HEK293T (cell line): ENCODE results near the gene DBH.

Experiments used
- CTCF ChIA-PET: fragments of 350-600 bp; formaldehyde crosslinking; extraction: SDS; loops from one replicate; lab custom pipeline; 2021; ENCODE audit warnings: antibody characterized with exemption, inconsistent platforms; lab: Yijun Ruan, JAX
- POLR2A ChIA-PET: fragments of 350-600 bp; formaldehyde crosslinking; extraction: SDS; loops from one replicate; lab custom pipeline; 2020; ENCODE audit warnings: antibody characterized with exemption, inconsistent platforms; lab: Yijun Ruan, JAX
- DNase-seq: peaks from one replicate; pipeline ENCODE4 v3.0.0; 2012; ENCODE audit warnings: mixed read lengths; ENCODE audit errors: extremely low spot score
- ARNT ChIP-seq: fragments of 450-650 bp; IDR thresholded peaks from 2 replicates; pipeline ENCODE4 v1.6.1; 2017; ENCODE audit warnings: mild to moderate bottlenecking
- BHLHE40 ChIP-seq: fragments of 450-650 bp; IDR thresholded peaks from 2 replicates; pipeline ENCODE4 v1.6.1; 2016; ENCODE audit warnings: mild to moderate bottlenecking, moderate library complexity, borderline replicate concordance
- CTBP1 ChIP-seq: fragments of 450-650 bp; IDR thresholded peaks from 2 replicates; pipeline ENCODE4 v1.6.1; 2016; ENCODE audit warnings: borderline replicate concordance
- ELF4 ChIP-seq: fragments of 450-650 bp; IDR thresholded peaks from 2 replicates; pipeline ENCODE4 v1.6.1; 2017; ENCODE audit warnings: antibody characterized with exemption
- FOXA1 ChIP-seq: fragments of 450-650 bp; IDR thresholded peaks from 2 replicates; pipeline ENCODE4 v1.6.1; 2016; ENCODE audit warnings: mild to moderate bottlenecking
- FOXK2 ChIP-seq: fragments of 450-650 bp; IDR thresholded peaks from 2 replicates; pipeline ENCODE4 v1.6.1; 2016; ENCODE audit warnings: mild to moderate bottlenecking
- FOXM1 ChIP-seq: fragments of 450-650 bp; IDR thresholded peaks from 2 replicates; pipeline ENCODE4 v1.6.1; 2017; ENCODE audit warnings: mild to moderate bottlenecking, borderline replicate concordance
- HDGF ChIP-seq: fragments of 450-650 bp; IDR thresholded peaks from 2 replicates; pipeline ENCODE4 v1.6.1; 2017; ENCODE audit warnings: antibody characterized with exemption, borderline replicate concordance
- L3MBTL2 ChIP-seq: fragments of 450-650 bp; conservative IDR thresholded peaks from 2 replicates; pipeline ENCODE4 v1.6.1; 2016; ENCODE audit warnings: mild to moderate bottlenecking
- LEF1 ChIP-seq: fragments of 450-650 bp; IDR thresholded peaks from 2 replicates; pipeline ENCODE4 v1.6.1; 2017; ENCODE audit warnings: mild to moderate bottlenecking, borderline replicate concordance
- NFRKB ChIP-seq: fragments of 450-650 bp; IDR thresholded peaks from 2 replicates; pipeline ENCODE4 v1.6.1; 2016; ENCODE audit warnings: mild to moderate bottlenecking, moderate library complexity
- SP1 ChIP-seq: fragments of 450-650 bp; IDR thresholded peaks from 2 replicates; pipeline ENCODE4 v1.6.1; 2017
- SUZ12 ChIP-seq: fragments of 450-650 bp; IDR thresholded peaks from 2 replicates; pipeline ENCODE4 v1.6.1; 2016; ENCODE audit warnings: mild to moderate bottlenecking
- TARDBP ChIP-seq: fragments of 450-650 bp; IDR thresholded peaks from 2 replicates; pipeline ENCODE4 v1.6.1; 2016
- ZNF384 ChIP-seq: fragments of 450-650 bp; IDR thresholded peaks from 2 replicates; pipeline ENCODE4 v1.6.1; 2016
- TF ChIP-seq, protein P1 (sequence below): fragments of 450-650 bp; IDR thresholded peaks from 2 replicates; pipeline ENCODE4 v1.6.1; 2016

The DBH gene

DNA sequence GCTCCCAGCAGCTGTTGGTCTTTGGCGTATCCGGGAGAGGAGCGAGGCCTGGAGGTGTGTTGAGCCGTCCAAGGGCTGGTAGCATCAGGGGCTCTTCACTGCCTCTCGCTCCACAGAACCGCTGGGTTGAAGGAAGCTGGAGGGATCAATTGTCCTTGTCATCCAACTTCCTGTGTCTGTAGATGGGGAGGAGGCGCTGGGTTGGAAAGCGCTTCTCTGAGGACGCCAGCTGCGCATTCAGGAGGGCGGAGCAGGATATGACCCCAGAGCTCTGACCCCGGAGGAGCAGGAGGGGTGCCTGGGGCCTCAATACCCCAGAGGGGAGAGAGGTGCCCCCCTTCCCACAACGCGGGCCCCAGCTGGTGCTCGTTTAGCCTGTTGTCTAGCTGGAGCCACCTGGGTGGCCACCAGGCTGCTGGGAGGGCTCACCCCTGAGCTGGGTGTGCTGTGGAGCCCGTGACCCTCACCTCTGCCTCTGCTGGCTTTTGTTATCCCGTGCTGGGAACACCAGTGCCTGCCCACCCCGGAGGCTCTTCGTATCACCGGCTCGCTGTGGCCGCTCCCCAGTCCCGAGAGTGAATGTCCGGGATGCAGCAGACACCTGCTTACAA is 2.0 kb upstream of the DBH start:
- DNase-seq = no peak

DNA sequence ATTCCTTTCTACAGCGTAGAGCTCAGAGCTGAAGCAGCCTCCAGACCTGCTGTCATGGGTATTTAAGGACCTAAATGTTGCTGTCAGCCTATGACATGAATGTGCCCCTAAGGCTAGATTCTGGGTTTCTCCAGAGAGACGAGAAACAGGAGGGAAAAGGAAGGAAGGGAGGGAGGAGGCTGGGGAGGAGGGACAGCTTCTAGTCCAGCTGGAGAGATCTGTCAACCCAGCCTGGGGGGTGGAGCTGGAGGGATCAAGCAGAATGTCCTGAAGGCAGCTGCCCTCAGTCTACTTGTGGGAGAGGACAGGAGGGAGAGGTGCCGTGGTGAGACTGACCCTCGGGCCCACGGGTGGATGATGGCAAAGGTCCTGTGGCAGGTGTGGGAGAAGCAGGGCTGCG is 1.1 kb upstream of the DBH start:
- ChIA-PET CTCF (no interaction called here), POLR2A (no interaction called here)
- no peak for TF ChIP-seq LEF1
- no peak for TF ChIP-seq FOXK2
- TF ChIP-seq SUZ12 = no peak
- no peak for TF ChIP-seq L3MBTL2
- TF ChIP-seq, protein P1, sequence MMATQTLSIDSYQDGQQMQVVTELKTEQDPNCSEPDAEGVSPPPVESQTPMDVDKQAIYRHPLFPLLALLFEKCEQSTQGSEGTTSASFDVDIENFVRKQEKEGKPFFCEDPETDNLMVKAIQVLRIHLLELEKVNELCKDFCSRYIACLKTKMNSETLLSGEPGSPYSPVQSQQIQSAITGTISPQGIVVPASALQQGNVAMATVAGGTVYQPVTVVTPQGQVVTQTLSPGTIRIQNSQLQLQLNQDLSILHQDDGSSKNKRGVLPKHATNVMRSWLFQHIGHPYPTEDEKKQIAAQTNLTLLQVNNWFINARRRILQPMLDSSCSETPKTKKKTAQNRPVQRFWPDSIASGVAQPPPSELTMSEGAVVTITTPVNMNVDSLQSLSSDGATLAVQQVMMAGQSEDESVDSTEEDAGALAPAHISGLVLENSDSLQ = no peak
- no peak for TF ChIP-seq FOXA1
- TF ChIP-seq SP1 = no peak
- no peak for TF ChIP-seq TARDBP
- no peak for DNase-seq

More for the DNA sequence above, 2.0 kb upstream of the DBH start:
- ChIA-PET CTCF (no interaction called here), POLR2A (no interaction called here)
- no peak for TF ChIP-seq NFRKB
- no peak for TF ChIP-seq SP1
- TF ChIP-seq ZNF384 = no peak

GRCh38 chr9:133636902-133637301 is 739 bp downstream of the DBH start:
- CTCF ChIA-PET = no interaction called here
- TF ChIP-seq SP1 (no peak), ZNF384 (no peak), TARDBP (no peak), L3MBTL2 (no peak), BHLHE40 (no peak)
- POLR2A ChIA-PET = no interaction called here
- no peak for DNase-seq

GRCh38 chr9:133637451-133638055 is 1.4 kb downstream of the DBH start:
- DNase-seq = no peak
- ChIA-PET CTCF (no interaction called here), POLR2A (no interaction called here)
- TF ChIP-seq NFRKB (no peak), FOXM1 (no peak), L3MBTL2 (no peak)

DNA sequence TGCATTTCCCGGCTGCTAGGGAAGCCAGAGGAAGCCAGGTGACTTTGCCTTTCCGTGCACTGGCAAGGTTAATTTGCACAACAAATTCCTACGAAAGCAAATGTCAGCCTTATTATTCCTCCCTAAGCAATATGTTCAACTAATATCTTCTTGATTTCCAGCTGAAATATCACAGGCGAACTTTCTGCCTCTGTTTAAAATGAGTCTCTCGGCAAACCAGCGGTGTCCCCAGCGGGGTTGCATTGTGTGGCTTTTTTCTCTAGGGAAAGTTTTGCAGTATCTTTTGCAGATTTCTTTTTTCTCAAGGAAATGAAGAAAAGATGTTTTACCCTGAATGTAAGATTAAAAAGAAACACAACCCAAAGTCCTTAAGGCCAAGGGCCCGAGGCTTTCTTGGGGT is 1.9 kb downstream of the DBH start:
- ChIA-PET POLR2A (no interaction called here), CTCF (no interaction called here)
- DNase-seq = no peak
- TF ChIP-seq FOXK2 = no peak
- no peak for TF ChIP-seq TARDBP
- TF ChIP-seq SUZ12 = no peak

GRCh38 chr9:133638711-133639110 is 2.5 kb downstream of the DBH start:
- POLR2A ChIA-PET = no interaction called here
- TF ChIP-seq FOXA1 (no peak), ARNT (no peak), ZNF384 (no peak), NFRKB (no peak), ELF4 (no peak), BHLHE40 (no peak), TARDBP (no peak), CTBP1 (no peak), FOXK2 (no peak), L3MBTL2 (no peak), LEF1 (no peak), SUZ12 (no peak), FOXM1 (no peak), SP1 (no peak), HDGF (no peak)
- TF ChIP-seq, protein P1 = no peak
- CTCF ChIA-PET = no interaction called here
- no peak for DNase-seq

GRCh38 chr9:133639613-133640012 is 3.5 kb downstream of the DBH start:
- DNase-seq = no peak
- ChIA-PET CTCF (no interaction called here), POLR2A (no interaction called here)
- TF ChIP-seq SUZ12 (no peak), CTBP1 (no peak), SP1 (no peak), BHLHE40 (no peak), ARNT (no peak), L3MBTL2 (no peak), FOXA1 (no peak), ZNF384 (no peak), ELF4 (no peak), FOXM1 (no peak), TARDBP (no peak), NFRKB (no peak), FOXK2 (no peak), HDGF (no peak), LEF1 (no peak)

DNA sequence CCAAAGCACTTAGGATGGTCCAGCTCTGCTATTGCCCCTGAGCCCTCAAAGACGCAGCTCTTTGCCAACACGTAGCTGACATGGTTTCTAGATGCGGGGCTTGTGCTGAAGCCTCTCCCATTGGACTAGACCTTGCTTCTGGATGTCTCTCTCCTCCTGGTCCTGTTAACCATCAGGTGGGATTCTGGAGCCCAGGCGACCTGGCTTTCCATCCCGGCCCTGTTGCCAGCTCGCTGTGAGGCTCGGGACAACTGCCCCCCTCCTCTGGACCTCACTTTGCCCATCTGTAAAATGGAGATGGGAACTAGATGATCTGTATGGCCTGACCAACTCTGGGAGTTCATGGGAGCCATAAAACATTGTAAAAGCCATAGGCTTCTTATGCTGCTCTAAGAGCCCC is 4.0 kb downstream of the DBH start:
- no peak for DNase-seq
- TF ChIP-seq NFRKB (no peak), FOXK2 (no peak), ZNF384 (no peak), ELF4 (no peak), L3MBTL2 (no peak), CTBP1 (no peak), SP1 (no peak), FOXM1 (no peak), TARDBP (no peak), FOXA1 (no peak), SUZ12 (no peak), HDGF (no peak), ARNT (no peak)
- TF ChIP-seq, protein P1 = no peak
- POLR2A ChIA-PET = no interaction called here
- CTCF ChIA-PET = no interaction called here
